Activated CD4-positive, alpha-beta memory T cell treated with anti-CD3 and anti-CD28 coated beads, Interleukin-2, amount 10 ng/mL, durations not matched to agents 7 days and 5 days (primary cell): ENCODE data around the gene ARHGEF6. TPM values are rescaled to one million over a fixed set of nuclear protein-coding genes. Genes with fewer than 3 reads are reported as not detected.

Experiments used
- CTCF ChIA-PET: fragments of 350-600 bp; sonication (Branson Sonifier 250); formaldehyde crosslinking; loops from one replicate; lab custom pipeline; 2021; ENCODE audit warnings: antibody characterized with exemption, inconsistent platforms; lab: Charles Lee
- POLR2A ChIA-PET: fragments of 350-600 bp; sonication (Branson Sonifier 250); formaldehyde crosslinking; loops from one replicate; lab custom pipeline; 2021; ENCODE audit warnings: antibody characterized with exemption; lab: Charles Lee
- DNase-seq: peaks from one replicate; pipeline ENCODE4 v3.0.0-alpha.2; 2020
- H3K27ac Mint-ChIP-seq: one replicate; pipeline ENCODE4 v1.8.0; 2021; ENCODE audit warnings: mild to moderate bottlenecking, mixed read lengths
- H3K27me3 Mint-ChIP-seq: one replicate; pipeline ENCODE4 v1.8.0; 2021; ENCODE audit warnings: mixed read lengths
- H3K36me3 Mint-ChIP-seq: one replicate; pipeline ENCODE4 v1.8.0; 2021; ENCODE audit warnings: low read depth, mixed read lengths
- H3K4me1 Mint-ChIP-seq: one replicate; pipeline ENCODE4 v1.8.0; 2021; ENCODE audit warnings: mixed read lengths
- H3K4me3 Mint-ChIP-seq: one replicate; pipeline ENCODE4 v1.8.0; 2021; ENCODE audit warnings: mild to moderate bottlenecking, mixed read lengths
- H3K9me3 Mint-ChIP-seq: one replicate; pipeline ENCODE4 v1.8.0; 2021; ENCODE audit warnings: mixed read lengths
- total RNA-seq, 2 experiments: library from RNA; stranded (reverse); gene quantifications; one replicate each; pipeline ENCODE4 v1.2.3, GENCODE V29; 2021

Gene ARHGEF6
- total RNA-seq, 2 experiments from 2014 or later: 119 to 121 TPM

- ChIA-PET CTCF (interaction anchor here (1.5 to 2.0 kb wide), 2 partner anchors 22 kb away, joined by 5 to 6 read pairs; no protein-coding TSS in a partner anchor), POLR2A (interaction anchor here (0.7 to 7.1 kb wide), 13 partner anchors 7 to 132 kb away, joined by 3 to 90 read pairs (median 7); no protein-coding TSS in a partner anchor)
- Mint-ChIP-seq H3K9me3 (no peaks in the 10 kb centered on the region), H3K4me1 (peaks cover 50% of the 10 kb centered on the region), H3K36me3 (peaks cover 58% of the 10 kb centered on the region), H3K4me3 (peak within 1 kb of the TSS; percentile 96), H3K27ac (peak within 1 kb of the TSS; percentile 91), H3K27me3 (no peaks in the 10 kb centered on the region)
- DNase-seq: peak; percentile 56
Measured at GRCh38 chrX:136647677-136648360, 132.9 kb downstream of the ARHGEF6 start, which contains the start of gene CD40LG. CD40LG (plus strand) TSS chrX:136648158; CDS start chrX:136648249, 91 bp downstream.

DNA sequence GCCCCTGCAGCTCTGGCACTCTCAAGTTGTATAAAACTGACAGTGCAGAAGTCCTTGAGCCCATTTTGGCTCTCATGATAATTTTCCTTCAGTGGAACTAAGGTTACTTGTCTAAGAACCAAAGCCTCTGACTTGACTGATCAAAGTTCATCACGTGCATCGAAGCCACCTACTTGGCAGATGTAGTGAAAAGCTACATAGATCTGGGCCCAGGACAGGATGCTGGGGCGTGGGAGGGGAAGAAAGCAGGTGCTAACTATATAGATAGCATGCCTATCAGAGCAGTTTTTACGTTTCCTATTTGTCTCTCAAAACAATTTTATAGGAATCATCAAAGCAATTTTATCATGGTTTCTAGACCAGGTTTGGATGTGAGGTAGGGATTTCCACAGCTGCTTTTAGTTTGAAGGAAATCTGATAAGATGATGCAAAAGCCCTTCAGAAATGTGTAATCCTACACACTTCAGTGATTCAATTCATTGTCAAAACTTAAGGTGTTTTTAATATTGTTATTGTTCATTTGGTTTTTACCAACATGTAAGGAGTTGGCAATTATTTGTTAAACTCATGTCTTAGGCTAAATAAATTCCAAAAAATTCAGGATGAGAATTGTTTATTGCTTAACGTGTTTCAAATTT lies 134.0 kb downstream of the ARHGEF6 start:
- peak; percentile 61 for DNase-seq
- peak overlapping the region; percentile 96 for H3K4me3 Mint-ChIP-seq
- H3K27me3 Mint-ChIP-seq: no peaks in the 10 kb centered on the region
- POLR2A ChIA-PET: interaction anchor here (1.0 to 3.8 kb wide), 8 partner anchors 11 to 58 kb away, joined by 3 to 24 read pairs (median 4); no protein-coding TSS in a partner anchor
- peaks cover 57% of the 10 kb centered on the region for H3K36me3 Mint-ChIP-seq
- CTCF ChIA-PET: interaction anchor here (1.1 to 1.5 kb wide), 3 partner anchors 9 to 21 kb away, joined by 3 to 6 read pairs (median 3); no protein-coding TSS in a partner anchor
- no peaks in the 10 kb centered on the region for H3K9me3 Mint-ChIP-seq
- H3K4me1 Mint-ChIP-seq: peaks cover 57% of the 10 kb centered on the region
- peak overlapping the region; percentile 91 for H3K27ac Mint-ChIP-seq

DNA sequence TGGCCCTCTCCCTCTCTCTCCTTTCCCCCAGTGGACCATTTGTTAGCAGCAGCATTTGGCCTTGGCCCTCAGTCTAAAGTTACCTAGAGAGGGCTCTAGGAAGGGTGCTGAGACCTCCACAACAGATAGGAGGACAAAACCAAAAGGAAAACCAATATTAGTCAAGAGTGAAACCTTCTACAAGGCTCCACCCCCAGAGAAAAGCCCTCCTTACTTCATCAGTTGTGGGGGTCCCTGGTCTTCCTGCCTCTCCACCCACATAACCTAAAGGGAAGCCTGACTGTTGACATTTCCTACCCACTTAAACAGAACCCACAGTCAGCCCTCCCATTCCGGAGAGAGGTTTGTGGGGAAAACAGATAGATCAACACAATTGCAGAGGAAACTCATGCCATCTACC lies 137.5 kb downstream of the ARHGEF6 start:
- Mint-ChIP-seq H3K36me3 (peaks cover 46% of the 10 kb centered on the region), H3K27ac (peak overlapping the region; percentile 90), H3K27me3 (no peaks in the 10 kb centered on the region), H3K4me3 (peak overlapping the region; percentile 84), H3K9me3 (no peaks in the 10 kb centered on the region), H3K4me1 (peaks cover 86% of the 10 kb centered on the region)
- no peak for DNase-seq
- ChIA-PET CTCF (interaction anchor here (0.9 kb wide), 1 partner anchor 26 kb away, joined by 3 read pairs; no protein-coding TSS in a partner anchor), POLR2A (interaction anchor here (0.9 to 2.2 kb wide), 2 partner anchors 15 to 23 kb away, joined by 3 to 16 read pairs; no protein-coding TSS in a partner anchor)

DNA sequence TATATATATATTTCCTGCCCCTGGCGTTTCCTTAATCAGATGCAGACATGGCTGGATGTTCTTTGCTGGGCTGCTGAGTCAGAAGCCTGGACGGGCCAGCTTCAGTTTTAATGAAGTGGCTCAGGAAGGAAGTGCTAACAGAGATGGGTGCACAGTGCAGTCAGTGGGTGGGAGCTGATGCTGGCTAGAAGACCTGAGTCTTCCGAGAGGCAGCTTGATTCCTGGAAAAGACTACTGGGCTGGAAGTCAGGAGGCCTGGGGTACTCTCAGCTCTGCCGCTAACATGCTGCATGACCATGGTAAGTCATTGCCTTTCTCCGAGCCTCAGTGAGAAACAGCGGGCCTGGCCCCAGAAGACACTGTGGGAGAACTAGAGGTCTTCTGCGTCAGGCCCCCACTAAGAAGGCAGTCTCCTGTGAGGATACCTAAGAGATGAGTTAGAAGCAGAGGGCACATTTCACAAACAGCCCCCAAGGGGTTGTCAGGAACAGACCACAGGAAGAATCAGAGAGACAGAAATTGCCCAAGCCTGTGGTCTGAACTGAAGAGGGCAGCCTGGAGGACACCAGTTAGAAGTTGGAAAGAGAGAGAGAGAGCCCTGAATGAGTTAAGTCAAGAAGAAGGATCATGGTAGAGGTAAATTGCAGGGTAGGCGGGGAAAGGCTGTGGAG lies 141.1 kb downstream of the ARHGEF6 start:
- CTCF ChIA-PET: interaction anchor here (1.8 to 2.3 kb wide), 2 partner anchors 12 to 14 kb away, joined by 6 to 10 read pairs; no protein-coding TSS in a partner anchor
- peak; percentile 50 for DNase-seq

DNA sequence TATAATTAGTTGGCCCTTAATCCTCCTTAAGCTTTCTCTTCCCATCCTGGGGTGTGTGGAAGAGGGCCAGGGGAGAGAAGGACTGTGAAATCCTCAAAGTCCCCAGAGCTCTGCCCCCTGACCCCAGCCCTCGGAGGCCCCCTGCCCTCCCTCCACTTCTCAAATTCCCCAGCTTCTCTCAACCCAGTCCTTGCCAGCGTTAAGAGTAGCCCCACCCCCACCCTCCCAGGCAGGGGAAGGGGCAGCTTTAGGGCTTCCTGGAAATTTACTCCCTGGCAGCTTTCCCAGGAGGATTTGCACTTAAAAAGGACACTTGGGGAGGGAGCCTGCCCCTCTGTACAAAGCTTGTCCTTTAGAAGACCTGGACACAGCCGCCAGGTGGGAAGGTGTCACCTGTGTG lies 144.6 kb downstream of the ARHGEF6 start:
- Mint-ChIP-seq H3K27ac (peak overlapping the region; percentile 90), H3K4me3 (peak overlapping the region; percentile 60), H3K36me3 (peaks cover 25% of the 10 kb centered on the region), H3K27me3 (no peaks in the 10 kb centered on the region), H3K9me3 (no peaks in the 10 kb centered on the region), H3K4me1 (peaks cover 82% of the 10 kb centered on the region)
- CTCF ChIA-PET: interaction anchor here (0.9 to 1.6 kb wide), 4 partner anchors 19 to 59 kb away, joined by 4 to 8 read pairs (median 6); no protein-coding TSS in a partner anchor
- POLR2A ChIA-PET: interaction anchor here (0.8 to 4.5 kb wide), 14 partner anchors 10 to 132 kb away, joined by 3 to 66 read pairs (median 12); no protein-coding TSS in a partner anchor
- no peak for DNase-seq

More for the DNA sequence above, 141.1 kb downstream of the ARHGEF6 start:
- POLR2A ChIA-PET: interaction anchor here (0.9 to 4.3 kb wide), 9 partner anchors 11 to 54 kb away, joined by 3 to 50 read pairs (median 9); no protein-coding TSS in a partner anchor
- Mint-ChIP-seq H3K4me1 (peaks cover 90% of the 10 kb centered on the region), H3K27ac (peak overlapping the region; percentile 90), H3K4me3 (peak overlapping the region; percentile 84), H3K9me3 (no peaks in the 10 kb centered on the region), H3K36me3 (peaks cover 40% of the 10 kb centered on the region), H3K27me3 (no peaks in the 10 kb centered on the region)

GRCh38 chrX:136635235-136635634 lies 145.5 kb downstream of the ARHGEF6 start:
- Mint-ChIP-seq H3K36me3 (peaks cover 16% of the 10 kb centered on the region), H3K4me3 (peak overlapping the region; percentile 60), H3K4me1 (peaks cover 85% of the 10 kb centered on the region), H3K27ac (peak overlapping the region; percentile 88), H3K9me3 (no peaks in the 10 kb centered on the region), H3K27me3 (no peaks in the 10 kb centered on the region)
- no peak for DNase-seq
- CTCF ChIA-PET: interaction anchor here (0.9 to 1.6 kb wide), 6 partner anchors 9 to 57 kb away, joined by 3 to 8 read pairs (median 4); no protein-coding TSS in a partner anchor
- POLR2A ChIA-PET: interaction anchor here (0.8 to 4.5 kb wide), 15 partner anchors 10 to 101 kb away, joined by 3 to 66 read pairs (median 11); no protein-coding TSS in a partner anchor

DNA sequence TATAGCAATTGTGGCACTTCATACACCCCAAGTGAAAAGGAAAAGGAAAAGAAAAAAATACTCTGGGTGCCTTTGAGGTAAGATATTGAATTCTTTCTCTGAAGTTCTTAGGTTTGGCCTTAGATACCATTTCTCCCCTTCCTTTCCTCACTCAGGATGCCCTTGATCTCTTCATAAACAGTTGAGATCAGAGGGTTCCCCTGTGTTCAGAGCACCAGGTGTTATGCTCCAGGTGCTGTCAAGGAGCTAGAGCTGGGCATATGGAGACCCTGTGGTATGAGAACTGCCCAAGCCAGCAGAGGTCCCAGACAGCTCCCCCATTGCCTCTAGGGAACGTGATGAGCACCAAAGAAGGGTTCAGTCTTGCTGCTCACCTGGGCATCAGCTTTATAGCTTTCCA lies 149.9 kb downstream of the ARHGEF6 start:
- DNase-seq: no peak
- H3K27ac Mint-ChIP-seq: peak overlapping the region; percentile 95
- CTCF ChIA-PET: no interaction called here
- POLR2A ChIA-PET: interaction anchor here (0.8 to 6.3 kb wide), 4 partner anchors 8 to 23 kb away, joined by 3 to 61 read pairs (median 3); no protein-coding TSS in a partner anchor
- no peak overlapping the region for H3K4me3 Mint-ChIP-seq
- no peaks in the 10 kb centered on the region for H3K27me3 Mint-ChIP-seq
- peaks cover 2% of the 10 kb centered on the region for H3K36me3 Mint-ChIP-seq
- no peaks in the 10 kb centered on the region for H3K9me3 Mint-ChIP-seq
- peaks cover 88% of the 10 kb centered on the region for H3K4me1 Mint-ChIP-seq

DNA sequence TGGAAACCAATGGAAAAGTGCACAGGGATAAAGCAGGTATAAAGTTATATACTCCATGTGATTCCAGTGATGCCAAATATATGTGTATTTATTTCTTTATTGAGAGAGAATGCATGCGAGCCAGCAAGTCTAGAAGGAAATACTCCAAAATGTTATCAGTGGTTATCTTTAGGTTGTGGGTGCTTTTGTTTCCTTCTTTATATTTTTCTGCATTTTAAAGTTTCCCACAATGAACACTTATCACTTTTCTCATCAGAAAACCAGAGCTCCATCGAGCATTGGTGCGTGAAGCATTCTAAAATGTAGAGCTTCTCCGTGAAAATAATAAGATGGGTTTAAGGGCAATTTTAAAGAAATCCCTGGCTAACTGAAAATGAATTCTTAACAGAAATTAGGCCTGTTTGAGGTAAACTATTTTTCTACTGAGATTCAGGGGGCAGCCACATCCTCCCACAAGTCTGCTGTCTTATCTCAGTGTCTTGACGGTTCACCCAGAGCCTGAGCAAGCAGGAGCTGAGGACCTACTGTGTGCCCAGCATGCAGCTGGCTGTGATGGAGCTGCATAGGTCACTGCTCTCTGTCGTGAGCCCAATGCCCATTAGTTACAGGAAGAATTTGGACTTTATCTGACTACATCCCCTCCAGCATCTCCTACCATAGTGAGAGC lies 151.5 kb downstream of the ARHGEF6 start:
- DNase-seq: peak; percentile 57
- H3K27me3 Mint-ChIP-seq: no peaks in the 10 kb centered on the region
- peaks cover 3% of the 10 kb centered on the region for H3K9me3 Mint-ChIP-seq
- ChIA-PET CTCF (interaction anchor here (0.9 kb wide), 1 partner anchor 12 kb away, joined by 3 read pairs; no protein-coding TSS in a partner anchor), POLR2A (interaction anchor here (0.7 to 6.3 kb wide), 15 partner anchors 8 to 138 kb away, joined by 3 to 90 read pairs (median 5); no protein-coding TSS in a partner anchor)
- peak overlapping the region; percentile 95 for H3K27ac Mint-ChIP-seq
- H3K36me3 Mint-ChIP-seq: peaks cover 7% of the 10 kb centered on the region
- peaks cover 90% of the 10 kb centered on the region for H3K4me1 Mint-ChIP-seq
- peak overlapping the region; percentile 13 for H3K4me3 Mint-ChIP-seq

- ChIA-PET POLR2A (interaction anchor here (1.0 to 6.3 kb wide), 13 partner anchors 8 to 49 kb away, joined by 3 to 90 read pairs (median 16); no protein-coding TSS in a partner anchor), CTCF (interaction anchor here (1.5 kb wide), 1 partner anchor 49 kb away, joined by 3 read pairs; no protein-coding TSS in a partner anchor)
- peak overlapping the region; percentile 13 for H3K4me3 Mint-ChIP-seq
- H3K4me1 Mint-ChIP-seq: peaks cover 95% of the 10 kb centered on the region
- H3K27ac Mint-ChIP-seq: peak overlapping the region; percentile 95
- peak; percentile 44 for DNase-seq
- no peaks in the 10 kb centered on the region for H3K27me3 Mint-ChIP-seq
- peaks cover 3% of the 10 kb centered on the region for H3K9me3 Mint-ChIP-seq
- peaks cover 6% of the 10 kb centered on the region for H3K36me3 Mint-ChIP-seq
Measured at GRCh38 chrX:136627409-136627808, 153.3 kb downstream of the ARHGEF6 start.

DNA sequence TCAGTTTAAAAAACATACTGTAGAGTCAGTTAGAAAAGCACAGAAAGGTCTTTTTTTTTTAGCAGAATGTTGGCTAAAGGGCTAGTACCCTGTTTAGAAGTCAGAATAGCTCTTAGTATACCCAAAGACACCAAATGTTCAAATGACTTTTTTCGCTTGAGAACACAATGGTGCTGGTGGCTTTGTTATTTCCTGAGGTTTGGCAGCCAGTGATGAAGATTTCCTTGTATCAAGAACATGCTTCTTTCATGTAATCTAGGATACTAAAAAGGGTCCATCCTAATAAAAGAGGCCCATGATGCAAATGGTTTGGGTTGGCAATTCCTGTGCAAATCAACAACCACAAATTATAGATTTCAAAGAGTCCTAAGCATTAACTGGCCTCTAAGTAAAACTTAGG lies 153.8 kb downstream of the ARHGEF6 start:
- Mint-ChIP-seq H3K27me3 (no peaks in the 10 kb centered on the region), H3K9me3 (peaks cover 3% of the 10 kb centered on the region), H3K36me3 (peaks cover 5% of the 10 kb centered on the region), H3K27ac (peak overlapping the region; percentile 95), H3K4me3 (no peak overlapping the region), H3K4me1 (peaks cover 97% of the 10 kb centered on the region)
- ChIA-PET CTCF (interaction anchor here (0.8 to 1.7 kb wide), 8 partner anchors 8 to 49 kb away, joined by 3 to 12 read pairs (median 4); no protein-coding TSS in a partner anchor), POLR2A (interaction anchor here (1.0 to 6.3 kb wide), 13 partner anchors 8 to 48 kb away, joined by 3 to 90 read pairs (median 16); no protein-coding TSS in a partner anchor)
- no peak for DNase-seq

DNA sequence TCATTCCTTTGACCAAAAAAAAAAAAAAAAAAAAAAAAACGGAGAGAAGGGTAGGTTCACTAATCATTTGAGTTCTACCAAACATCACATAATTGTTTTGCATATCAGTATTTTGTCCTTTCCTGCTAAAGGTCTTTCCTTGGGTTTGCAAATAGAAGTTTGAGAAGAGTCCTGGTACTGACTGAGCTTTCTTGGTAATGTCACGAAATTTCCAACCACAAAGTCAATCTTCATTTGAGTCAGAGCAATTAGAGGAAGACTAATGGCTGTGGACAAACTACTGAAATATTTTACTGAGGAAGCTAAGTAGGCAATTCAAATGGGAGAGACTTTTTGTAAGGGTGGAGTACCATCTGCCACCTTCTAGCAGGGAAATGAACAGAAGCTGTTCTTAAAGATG lies 154.5 kb downstream of the ARHGEF6 start:
- Mint-ChIP-seq H3K27me3 (no peaks in the 10 kb centered on the region), H3K4me3 (peak overlapping the region; percentile 10), H3K27ac (peak overlapping the region; percentile 95), H3K36me3 (peaks cover 5% of the 10 kb centered on the region), H3K9me3 (peaks cover 3% of the 10 kb centered on the region), H3K4me1 (peaks cover 99% of the 10 kb centered on the region)
- DNase-seq: no peak
- POLR2A ChIA-PET: interaction anchor here (0.6 to 6.3 kb wide), 11 partner anchors 8 to 48 kb away, joined by 3 to 90 read pairs (median 22); no protein-coding TSS in a partner anchor
- CTCF ChIA-PET: interaction anchor here (0.7 to 1.7 kb wide), 8 partner anchors 9 to 102 kb away, joined by 3 to 12 read pairs (median 4); no protein-coding TSS in a partner anchor
